Measurements from ENCODE around the gene ZFPL1. TPM values are rescaled to one million over a fixed set of nuclear protein-coding genes. Genes with fewer than 3 reads are reported as not detected.

The ZFPL1 gene
- total and polyA plus RNA-seq, 8 donors, result 15.2 to 52.1 (median 18.3) TPM

DNA sequence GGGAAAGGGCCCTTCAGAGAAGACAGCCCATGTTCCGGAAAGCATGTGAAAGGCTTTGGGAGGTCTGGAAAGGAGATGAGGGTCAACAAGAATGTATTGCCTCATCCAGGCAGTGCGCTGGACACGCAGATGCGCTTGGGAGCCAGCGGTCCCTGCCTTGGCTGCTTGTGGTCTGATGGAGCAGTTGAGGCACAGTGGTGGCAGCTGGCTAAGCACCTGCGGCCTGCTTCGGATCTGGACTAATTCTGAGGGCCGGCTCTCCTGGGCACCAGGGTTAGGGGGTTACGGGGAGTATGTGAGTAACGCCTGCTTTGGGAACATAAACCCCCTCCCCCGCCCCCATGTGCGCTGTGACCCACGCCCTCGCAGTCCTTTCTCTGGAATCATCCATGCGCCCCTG, 23.1 kb downstream of the ZFPL1 start:
- intact Hi-C loops (cut with DNase I), result loop anchor here in 1 of 3 donors (10.0 kb wide), 1 partner anchor 252 kb away; no protein-coding TSS in a partner anchor
- WGBS, 2 donors, result 95 to 96% methylated on average over 15 of the region's 15 CpGs
- no peaks in the 10 kb centered on the region for H3K9me3 ChIP-seq
- ATAC-seq (no peak), DNase-seq (no peak), FAIRE-seq (no peak)
- H3K36me3 ChIP-seq, result peaks cover 0 to 23% (median 7%) of the 10 kb centered on the region in 3 donors
- H3K4me1 ChIP-seq, result peaks cover 30 to 37% (median 37%) of the 10 kb centered on the region in 3 donors
- TF ChIP-seq, protein P1, sequence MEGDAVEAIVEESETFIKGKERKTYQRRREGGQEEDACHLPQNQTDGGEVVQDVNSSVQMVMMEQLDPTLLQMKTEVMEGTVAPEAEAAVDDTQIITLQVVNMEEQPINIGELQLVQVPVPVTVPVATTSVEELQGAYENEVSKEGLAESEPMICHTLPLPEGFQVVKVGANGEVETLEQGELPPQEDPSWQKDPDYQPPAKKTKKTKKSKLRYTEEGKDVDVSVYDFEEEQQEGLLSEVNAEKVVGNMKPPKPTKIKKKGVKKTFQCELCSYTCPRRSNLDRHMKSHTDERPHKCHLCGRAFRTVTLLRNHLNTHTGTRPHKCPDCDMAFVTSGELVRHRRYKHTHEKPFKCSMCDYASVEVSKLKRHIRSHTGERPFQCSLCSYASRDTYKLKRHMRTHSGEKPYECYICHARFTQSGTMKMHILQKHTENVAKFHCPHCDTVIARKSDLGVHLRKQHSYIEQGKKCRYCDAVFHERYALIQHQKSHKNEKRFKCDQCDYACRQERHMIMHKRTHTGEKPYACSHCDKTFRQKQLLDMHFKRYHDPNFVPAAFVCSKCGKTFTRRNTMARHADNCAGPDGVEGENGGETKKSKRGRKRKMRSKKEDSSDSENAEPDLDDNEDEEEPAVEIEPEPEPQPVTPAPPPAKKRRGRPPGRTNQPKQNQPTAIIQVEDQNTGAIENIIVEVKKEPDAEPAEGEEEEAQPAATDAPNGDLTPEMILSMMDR (IDR thresholded peaks at IDR 0.05), result no peak
- H3K27me3 ChIP-seq, result no peaks in the 10 kb centered on the region
- no peak overlapping the region for H3K27ac ChIP-seq
- H3K4me3 ChIP-seq, result no peak overlapping the region

DNA sequence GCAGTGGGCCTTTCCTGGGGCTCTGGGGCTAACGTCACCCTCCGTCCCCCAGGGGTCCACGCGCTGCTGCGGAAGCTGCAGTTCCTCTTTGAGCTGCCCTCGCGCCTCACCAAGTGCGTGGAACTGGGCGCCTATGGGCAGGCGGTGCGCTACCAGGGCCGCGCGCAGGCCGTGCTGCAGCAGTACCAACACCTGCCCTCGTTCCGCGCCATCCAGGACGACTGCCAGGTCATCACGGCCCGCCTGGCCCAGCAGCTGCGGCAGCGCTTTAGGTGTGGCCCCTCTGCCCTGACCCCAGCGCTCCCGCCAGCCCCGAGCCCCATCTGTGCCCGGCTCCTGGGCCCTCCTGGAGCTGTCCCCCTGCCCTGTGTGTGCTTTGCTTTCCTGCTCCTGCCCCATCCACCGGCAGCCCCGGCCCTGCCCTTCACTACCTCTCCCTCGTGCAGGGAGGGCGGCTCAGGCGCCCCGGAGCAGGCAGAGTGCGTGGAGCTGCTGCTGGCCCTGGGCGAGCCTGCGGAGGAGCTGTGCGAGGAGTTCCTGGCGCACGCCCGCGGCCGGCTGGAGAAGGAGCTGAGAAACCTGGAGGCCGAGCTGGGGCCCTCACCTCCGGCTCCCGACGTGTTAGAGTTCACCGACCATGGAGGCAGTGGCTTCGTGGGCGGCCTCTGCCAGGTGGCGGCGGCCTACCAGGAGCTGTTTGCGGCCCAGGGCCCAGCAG, 23.9 kb downstream of the ZFPL1 start:
- FAIRE-seq (no peak), DNase-seq (peak in 1 of 6 donors; percentile 78), ATAC-seq (no peak)
- Histone ChIP-seq H3K9me3 (no peaks in the 10 kb centered on the region), H3K36me3 (peaks cover 0 to 23% (median 7%) of the 10 kb centered on the region in 3 donors), H3K27me3 (no peaks in the 10 kb centered on the region), H3K27ac (no peak overlapping the region), H3K4me1 (peaks cover 27 to 33% (median 30%) of the 10 kb centered on the region in 3 donors), H3K4me3 (no peak overlapping the region)
- 93 to 94% methylated on average over 45 to 52 of the region's 52 CpGs for WGBS, 2 donors
- TF ChIP-seq, protein P1 (IDR thresholded peaks at IDR 0.05), result no peak
- intact Hi-C loops (cut with DNase I), result loop anchor here in 1 of 3 donors (10.0 kb wide), 1 partner anchor 253 kb away; no protein-coding TSS in a partner anchor

DNA sequence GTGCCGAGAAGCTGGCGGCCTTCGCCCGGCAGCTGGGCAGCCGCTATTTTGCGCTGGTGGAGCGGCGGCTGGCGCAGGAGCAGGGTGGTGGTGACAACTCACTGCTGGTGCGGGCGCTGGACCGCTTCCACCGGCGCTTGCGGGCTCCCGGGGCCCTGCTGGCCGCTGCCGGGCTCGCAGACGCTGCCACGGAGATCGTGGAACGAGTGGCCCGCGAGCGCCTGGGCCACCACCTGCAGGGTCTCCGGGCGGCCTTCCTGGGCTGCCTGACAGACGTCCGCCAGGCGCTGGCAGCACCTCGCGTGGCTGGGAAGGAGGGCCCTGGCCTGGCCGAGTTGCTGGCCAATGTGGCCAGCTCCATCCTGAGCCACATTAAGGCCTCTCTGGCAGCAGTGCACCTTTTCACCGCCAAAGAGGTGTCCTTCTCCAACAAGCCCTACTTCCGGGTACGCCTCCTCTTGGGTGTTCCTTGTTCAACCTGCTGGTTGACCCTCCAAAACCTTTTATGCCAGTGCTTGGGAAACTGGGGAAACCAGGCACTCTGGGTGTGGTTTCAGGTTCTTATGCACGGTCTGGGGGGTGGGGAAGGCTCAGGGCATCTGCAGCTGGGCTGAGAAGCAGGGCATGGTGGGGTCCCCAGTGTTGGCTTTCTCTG, 24.6 kb downstream of the ZFPL1 start:
- no peak overlapping the region for H3K27ac ChIP-seq
- intact Hi-C loops (cut with DNase I), result loop anchor here in 1 of 3 donors (10.0 kb wide), 1 partner anchor 254 kb away; no protein-coding TSS in a partner anchor
- H3K9me3 ChIP-seq, result no peaks in the 10 kb centered on the region
- TF ChIP-seq, protein P1 (IDR thresholded peaks at IDR 0.05), result no peak
- ATAC-seq (no peak), FAIRE-seq (no peak), DNase-seq (peak in 2 of 6 donors; percentile 61 to 67)
- 92 to 94% methylated on average over 32 to 38 of the region's 38 CpGs for WGBS, 2 donors
- H3K4me3 ChIP-seq, result no peak overlapping the region
- peaks cover 0 to 23% (median 7%) of the 10 kb centered on the region in 3 donors for H3K36me3 ChIP-seq
- H3K4me1 ChIP-seq, result peaks cover 29 to 34% (median 31%) of the 10 kb centered on the region in 3 donors
- H3K27me3 ChIP-seq, result no peaks in the 10 kb centered on the region

DNA sequence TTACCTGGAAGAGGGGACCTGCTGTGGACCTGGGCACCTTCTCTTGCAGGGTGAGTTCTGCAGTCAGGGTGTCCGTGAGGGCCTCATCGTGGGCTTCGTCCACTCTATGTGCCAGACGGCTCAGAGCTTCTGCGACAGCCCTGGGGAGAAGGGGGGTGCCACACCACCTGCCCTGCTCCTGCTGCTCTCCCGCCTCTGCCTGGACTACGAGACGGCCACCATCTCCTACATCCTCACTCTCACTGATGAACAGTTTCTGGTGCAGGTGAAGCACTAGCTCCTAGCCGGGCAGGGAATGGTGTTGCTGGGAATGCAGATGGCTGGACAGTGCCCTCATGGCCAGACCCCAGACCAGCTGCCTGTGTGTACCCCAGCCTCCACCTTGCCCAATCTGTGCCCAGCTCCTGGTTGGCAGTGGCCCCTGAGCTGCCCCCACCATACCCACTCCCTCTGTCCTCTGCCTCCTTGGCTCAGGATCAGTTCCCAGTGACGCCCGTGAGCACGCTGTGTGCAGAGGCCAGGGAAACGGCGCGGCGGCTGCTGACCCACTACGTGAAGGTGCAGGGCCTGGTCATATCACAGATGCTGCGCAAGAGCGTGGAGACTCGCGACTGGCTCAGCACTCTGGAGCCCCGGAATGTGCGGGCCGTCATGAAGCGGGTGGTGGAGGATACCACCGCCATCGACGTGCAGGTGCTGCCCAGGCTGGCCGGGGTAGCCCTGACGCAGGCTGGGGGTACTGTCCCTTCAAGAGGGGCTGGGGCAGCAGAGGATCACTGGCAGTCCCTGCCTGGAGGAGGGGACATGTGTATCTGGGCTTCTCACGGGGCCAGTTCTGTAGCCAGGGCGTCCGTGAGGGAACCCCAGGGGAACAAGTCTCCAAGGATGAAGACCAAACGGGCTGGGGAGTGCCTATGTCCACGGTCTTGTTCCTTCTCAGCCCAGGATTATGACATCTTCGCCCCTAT, 25.5 kb downstream of the ZFPL1 start:
- Histone ChIP-seq H3K4me1 (peaks cover 30 to 33% (median 31%) of the 10 kb centered on the region in 3 donors), H3K36me3 (peaks cover 0 to 23% (median 7%) of the 10 kb centered on the region in 3 donors), H3K9me3 (no peaks in the 10 kb centered on the region), H3K27ac (no peak overlapping the region), H3K27me3 (no peaks in the 10 kb centered on the region), H3K4me3 (no peak overlapping the region)
- DNase-seq, result peak in 3 of 6 donors; percentile 44 to 82 (median 63)
- WGBS, 2 donors, result 85 to 87% methylated on average over 36 of the region's 36 CpGs
- intact Hi-C loops (cut with DNase I), result loop anchor here in 1 of 3 donors (10.0 kb wide), 2 partner anchors 95 to 255 kb away; partner anchors contain the start of gene ARL2
- ATAC-seq, result no peak
- FAIRE-seq, result no peak
- TF ChIP-seq, protein P1 (IDR thresholded peaks at IDR 0.05), result no peak

All from pancreas (tissue), 10 donors.